GM06990 (cell line): ENCODE results near the gene TMEM200B.
"Not testable (repeated sequence)": the region's sequence is repeated elsewhere in the genome, so short reads cannot be mapped to it uniquely, and the experiment has no call there.

Experiments used
- DNase-seq: peaks from one replicate; pipeline ENCODE4 v3.0.0-alpha.2; 2011; ENCODE audit not compliant: insufficient read length; ENCODE audit errors: extremely low read depth
- H3K27me3 ChIP-seq: replicated peaks from 2 replicates; pipeline ENCODE4 v1.6.0; 2011; ENCODE audit warnings: low read length; ENCODE audit not compliant: control insufficient read depth, insufficient read depth
- H3K36me3 ChIP-seq: 2 replicates; pipeline ENCODE4 v1.5.1; 2011; ENCODE audit warnings: low read length; ENCODE audit not compliant: control insufficient read depth, insufficient read depth
- H3K4me3 ChIP-seq: replicated peaks from 2 replicates; pipeline ENCODE4 v1.5.1; 2011; ENCODE audit warnings: low read depth, mild to moderate bottlenecking, control low read depth, low read length
- TF ChIP-seq, protein P1 (sequence below): IDR thresholded peaks from 2 replicates; pipeline ENCODE4 v1.5.1; 2011; ENCODE audit warnings: low read length, control low read depth, mild to moderate bottlenecking, inconsistent platforms; ENCODE audit not compliant: insufficient read depth, poor library complexity, severe bottlenecking

The TMEM200B gene

DNA sequence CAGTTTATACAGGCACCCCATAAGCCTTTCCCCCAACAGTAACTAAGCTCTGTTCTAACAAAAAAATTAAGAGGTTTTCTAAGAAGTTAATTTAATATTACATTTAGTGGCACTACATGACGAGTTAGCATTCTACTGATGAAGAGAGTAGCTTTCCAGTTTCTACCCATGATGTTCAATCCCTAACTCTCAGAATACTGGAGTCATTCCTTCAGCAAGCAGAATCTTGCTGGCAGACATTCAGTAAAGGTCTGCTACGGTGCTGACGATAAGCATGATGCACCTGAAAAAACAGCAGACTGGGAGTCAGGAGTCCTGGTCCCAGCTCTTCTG lies 33.5 kb upstream of the TMEM200B start:
- TF ChIP-seq, protein P1, sequence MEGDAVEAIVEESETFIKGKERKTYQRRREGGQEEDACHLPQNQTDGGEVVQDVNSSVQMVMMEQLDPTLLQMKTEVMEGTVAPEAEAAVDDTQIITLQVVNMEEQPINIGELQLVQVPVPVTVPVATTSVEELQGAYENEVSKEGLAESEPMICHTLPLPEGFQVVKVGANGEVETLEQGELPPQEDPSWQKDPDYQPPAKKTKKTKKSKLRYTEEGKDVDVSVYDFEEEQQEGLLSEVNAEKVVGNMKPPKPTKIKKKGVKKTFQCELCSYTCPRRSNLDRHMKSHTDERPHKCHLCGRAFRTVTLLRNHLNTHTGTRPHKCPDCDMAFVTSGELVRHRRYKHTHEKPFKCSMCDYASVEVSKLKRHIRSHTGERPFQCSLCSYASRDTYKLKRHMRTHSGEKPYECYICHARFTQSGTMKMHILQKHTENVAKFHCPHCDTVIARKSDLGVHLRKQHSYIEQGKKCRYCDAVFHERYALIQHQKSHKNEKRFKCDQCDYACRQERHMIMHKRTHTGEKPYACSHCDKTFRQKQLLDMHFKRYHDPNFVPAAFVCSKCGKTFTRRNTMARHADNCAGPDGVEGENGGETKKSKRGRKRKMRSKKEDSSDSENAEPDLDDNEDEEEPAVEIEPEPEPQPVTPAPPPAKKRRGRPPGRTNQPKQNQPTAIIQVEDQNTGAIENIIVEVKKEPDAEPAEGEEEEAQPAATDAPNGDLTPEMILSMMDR = no peak
- DNase-seq = no peak
- Histone ChIP-seq H3K27me3 (no peaks in the 10 kb centered on the region), H3K4me3 (no peak overlapping the region), H3K36me3 (peaks cover 18% of the 10 kb centered on the region)

GRCh38 chr1:29156543-29157268 lies 33.0 kb upstream of the TMEM200B start:
- TF ChIP-seq, protein P1 = no peak
- DNase-seq = no peak
- H3K27me3 ChIP-seq = no peaks in the 10 kb centered on the region
- H3K4me3 ChIP-seq = no peak overlapping the region
- H3K36me3 ChIP-seq = peaks cover 18% of the 10 kb centered on the region

GRCh38 chr1:29152046-29152805 lies 28.5 kb upstream of the TMEM200B start:
- DNase-seq = no peak
- Histone ChIP-seq H3K4me3 (no peak overlapping the region), H3K36me3 (peaks cover 33% of the 10 kb centered on the region), H3K27me3 (no peaks in the 10 kb centered on the region)
- TF ChIP-seq, protein P1 = no peak

DNA sequence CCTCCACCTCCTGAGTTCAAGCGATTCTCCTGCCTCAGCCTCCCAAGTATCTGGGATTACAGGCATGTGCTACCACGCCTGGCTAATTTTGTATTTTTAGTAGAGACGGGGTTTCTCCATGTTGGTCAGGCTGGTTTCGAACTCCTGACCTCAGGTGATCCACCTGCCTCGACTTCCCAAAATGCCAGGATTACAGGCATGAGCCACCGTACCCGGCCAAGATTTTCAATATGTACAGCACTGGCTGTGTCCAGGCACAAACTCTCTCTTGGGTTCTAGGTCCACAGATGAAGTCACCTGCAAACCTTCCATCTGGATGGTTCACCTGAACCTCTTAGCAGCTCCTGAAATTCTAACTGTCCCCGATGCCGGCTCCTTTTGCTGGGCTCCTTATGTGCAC lies 26.6 kb upstream of the TMEM200B start:
- H3K36me3 ChIP-seq = peaks cover 28% of the 10 kb centered on the region
- H3K27me3 ChIP-seq, H3K4me3 ChIP-seq, DNase-seq: not testable (repeated sequence)

- TF ChIP-seq, protein P1 = no peak
- Histone ChIP-seq H3K4me3 (no peak overlapping the region), H3K36me3 (peaks cover 27% of the 10 kb centered on the region)
Observed at GRCh38 chr1:29148656-29149491, 25.2 kb upstream of the TMEM200B start.

More at GRCh38 chr1:29148656-29149491, 25.2 kb upstream of the TMEM200B start:
- DNase-seq = no peak
- H3K27me3 ChIP-seq = no peaks in the 10 kb centered on the region
